Right lobe of liver (tissue), 6 donors: ENCODE measurements around the gene RHBDD1. TPM values are rescaled to one million over a fixed set of nuclear protein-coding genes. Genes with fewer than 3 reads are reported as not detected.

Experiments
- ATAC-seq, 4 donors: fragments of 200-7000 bp; cut with Tn5 transposase; one replicate each; pipeline ENCODE4 v1.9.1; 2020; ENCODE audit warnings: mild to moderate bottlenecking in 4 of 4, moderate library complexity in 4 of 4
- DNase-seq, 3 donors: peaks; one replicate each; pipeline ENCODE4 v3.0.0-alpha.2; 2020
- H3K27ac ChIP-seq, 3 donors: fragments of 200-600 bp; one replicate each; pipeline ENCODE4 v1.8.0; 2022
- H3K27me3 ChIP-seq, 2 donors: fragments of 200-600 bp; one replicate each; pipeline ENCODE4 v1.8.0; 2022
- H3K36me3 ChIP-seq, 4 donors: fragments of 200-600 bp; sonication (generic) in 1 of 4; one replicate each; pipeline versions ENCODE4 v1.5.1 to v1.8.0; 2017 to 2022; ENCODE audit warnings: control low read depth in 1 of 4
- H3K4me1 ChIP-seq, 4 donors: fragments of 200-600 bp; sonication (generic) in 1 of 4; one replicate each; pipeline versions ENCODE4 v1.5.1 to v1.8.0; 2017 to 2022; ENCODE audit warnings: control low read depth in 1 of 4
- H3K4me3 ChIP-seq, 3 donors: fragments of 200-600 bp; one replicate each; pipeline ENCODE4 v1.8.0; 2022
- H3K9me3 ChIP-seq, 4 donors: fragments of 200-600 bp; sonication (generic) in 1 of 4; one replicate each; pipeline versions ENCODE4 v1.5.1 to v1.8.0; 2017 to 2022; ENCODE audit warnings: control low read depth in 1 of 4
- CTCF ChIP-seq, 4 donors: fragments of 200-600 bp in 3 of 4; fragments of 450-650 bp in 1 of 4; IDR thresholded peaks; one replicate each; pipeline versions ENCODE4 v1.5.1 to v1.8.0; 2016 to 2022; ENCODE audit warnings: antibody characterized with exemption in 4 of 4, mild to moderate bottlenecking in 2 of 4
- POLR2A ChIP-seq: fragments of 450-650 bp; IDR thresholded peaks from one replicate; pipeline ENCODE4 v1.6.1; 2017; ENCODE audit warnings: antibody characterized with exemption, mild to moderate bottlenecking
- WGBS: methylation state at CpG from one replicate; pipeline ENCODE4 v1.1.6; 2018; ENCODE audit warnings: low coverage, low lambda C conversion rate; ENCODE audit not compliant: insufficient coverage; ENCODE audit errors: missing lambda C conversion rate; 5-methylcytosine and 5-hydroxymethylcytosine counted together
- intact Hi-C, 2 donors: fragments of 100-400 bp; cut with DNase I; formaldehyde crosslinking; loops; one replicate each; pipeline versions ENCODE4 v1.11.2 to v1.14.1; 2022
- total RNA-seq, 6 experiments: library from RNA; depleted of rRNA in 2 of 6; stranded (reverse); fragments of >200 nt in 2 of 6; fragmentation: NEBNext Ultra II Directional in 3 of 6; extraction: Animal tissue kit (Norgen Biotek cat#: 25700) in 3 of 6; gene quantifications; one replicate each; pipeline versions ENCODE4 v1.1.0 to v1.2.4, GENCODE V29; 2016 to 2023
- donor health status: DM: no; HTN: yes; CAD: no.
- donor health status: DM: no; HTN: no; CAD: no.
- donor health status: DM: no; HTN: no; CAD: no.
- donor health status: DM: no; HTN: yes; CAD: no.
- donor health status: DM: no; HTN: yes; CAD: no.

The RHBDD1 gene
- total RNA-seq, 6 experiments from 2014 or later: 14.7 to 25.3 (median 21.0) TPM

- WGBS: 67% methylated on average over 2 of the region's 2 CpGs
- ATAC-seq: no peak
These were observed 184.6 kb downstream of the RHBDD1 start for GRCh38 chr2:227020416-227020815.

GRCh38 chr2:227022608-227023007, 186.8 kb downstream of the RHBDD1 start:
- Histone ChIP-seq H3K4me1 (no peaks in the 10 kb centered on the region), H3K4me3 (no peak overlapping the region), H3K27me3 (no peaks in the 10 kb centered on the region), H3K27ac (no peak overlapping the region), H3K9me3 (no peaks in the 10 kb centered on the region), H3K36me3 (no peaks in the 10 kb centered on the region)
- intact Hi-C loops: no loop called here
- 28% methylated on average over 3 of the region's 3 CpGs for WGBS
- no peak for ATAC-seq
- no peak for DNase-seq
- no peak for TF ChIP-seq CTCF (IDR thresholded peaks at IDR 0.05)
- TF ChIP-seq POLR2A: no peak

More at GRCh38 chr2:227020416-227020815, 184.6 kb downstream of the RHBDD1 start:
- Histone ChIP-seq H3K36me3 (no peaks in the 10 kb centered on the region), H3K4me3 (no peak overlapping the region), H3K4me1 (no peaks in the 10 kb centered on the region), H3K27ac (no peak overlapping the region), H3K27me3 (no peaks in the 10 kb centered on the region), H3K9me3 (no peaks in the 10 kb centered on the region)
- DNase-seq: no peak
- intact Hi-C loops: no loop called here
- TF ChIP-seq CTCF (IDR thresholded peaks at IDR 0.05) (no peak), POLR2A (no peak)

- no peak overlapping the region for H3K4me3 ChIP-seq
- H3K36me3 ChIP-seq: no peaks in the 10 kb centered on the region
- H3K27me3 ChIP-seq: no peaks in the 10 kb centered on the region
- ATAC-seq (no peak), DNase-seq (no peak)
- TF ChIP-seq CTCF (IDR thresholded peaks at IDR 0.05) (no peak), POLR2A (no peak)
- no peak overlapping the region for H3K27ac ChIP-seq
- 65% methylated on average over 2 of the region's 2 CpGs for WGBS
- intact Hi-C loops: no loop called here
- H3K4me1 ChIP-seq: no peaks in the 10 kb centered on the region
- H3K9me3 ChIP-seq: no peaks in the 10 kb centered on the region
These were observed 189.7 kb downstream of the RHBDD1 start for GRCh38 chr2:227025510-227025909.

GRCh38 chr2:227029426-227030105, 193.7 kb downstream of the RHBDD1 start:
- intact Hi-C loops: loop anchor here in 1 of 2 donors (10.0 kb wide), 1 partner anchor 75 kb away; no protein-coding TSS in a partner anchor
- ATAC-seq (no peak), DNase-seq (no peak)
- TF ChIP-seq CTCF (IDR thresholded peaks at IDR 0.05) (no peak), POLR2A (no peak)
- no peaks in the 10 kb centered on the region for H3K36me3 ChIP-seq
- H3K4me1 ChIP-seq: no peaks in the 10 kb centered on the region
- H3K27ac ChIP-seq: no peak overlapping the region
- no peaks in the 10 kb centered on the region for H3K9me3 ChIP-seq
- 70% methylated on average over 3 of the region's 3 CpGs for WGBS
- H3K4me3 ChIP-seq: no peak overlapping the region
- H3K27me3 ChIP-seq: no peaks in the 10 kb centered on the region
